Measurements from ENCODE around the gene INPP5A. TPM values are rescaled to one million over a fixed set of nuclear protein-coding genes. Genes with fewer than 3 reads are reported as not detected.

INPP5A gene
- total RNA-seq, 1 donor from 2014 or later: 105 TPM

GRCh38 chr10:132808383-132809231 is 271.0 kb downstream of the INPP5A start:
- no peaks in the 10 kb centered on the region for H3K4me1 ChIP-seq
- no peak for TF ChIP-seq CTCF (IDR thresholded peaks at IDR 0.05; ENCODE audit: borderline replicate concordance)
- no peak overlapping the region for H3K4me3 ChIP-seq
- no peaks in the 10 kb centered on the region for H3K36me3 ChIP-seq
- intact Hi-C loops (cut with micrococcal nuclease): no loop called here
- no peak overlapping the region for H3K27ac ChIP-seq (replicated peaks)
- H3K9me3 ChIP-seq (replicated peaks): no peaks in the 10 kb centered on the region
- peaks cover 76% of the 10 kb centered on the region for H3K27me3 ChIP-seq (ENCODE audit: low read depth)
- DNase-seq: peak; percentile 12

GRCh38 chr10:132809232-132810140 is 271.9 kb downstream of the INPP5A start:
- H3K27ac ChIP-seq (replicated peaks): no peak overlapping the region
- H3K36me3 ChIP-seq: no peaks in the 10 kb centered on the region
- DNase-seq: no peak
- peaks cover 82% of the 10 kb centered on the region for H3K27me3 ChIP-seq (ENCODE audit: low read depth)
- intact Hi-C loops (cut with micrococcal nuclease): no loop called here
- H3K4me1 ChIP-seq: no peaks in the 10 kb centered on the region
- no peak overlapping the region for H3K4me3 ChIP-seq
- no peaks in the 10 kb centered on the region for H3K9me3 ChIP-seq (replicated peaks)
- no peak for TF ChIP-seq CTCF (IDR thresholded peaks at IDR 0.05; ENCODE audit: borderline replicate concordance)

- H3K27ac ChIP-seq (replicated peaks): no peak overlapping the region
- intact Hi-C loops (cut with micrococcal nuclease): no loop called here
- H3K27me3 ChIP-seq (ENCODE audit: low read depth): peaks cover 90% of the 10 kb centered on the region
- H3K4me3 ChIP-seq: no peak overlapping the region
- no peaks in the 10 kb centered on the region for H3K9me3 ChIP-seq (replicated peaks)
- no peak for TF ChIP-seq CTCF (IDR thresholded peaks at IDR 0.05; ENCODE audit: borderline replicate concordance)
- DNase-seq: no peak
- no peaks in the 10 kb centered on the region for H3K36me3 ChIP-seq
- H3K4me1 ChIP-seq: no peaks in the 10 kb centered on the region
These were observed 272.7 kb downstream of the INPP5A start for GRCh38 chr10:132810141-132810806.

- intact Hi-C loops (cut with micrococcal nuclease): no loop called here
These were observed 273.5 kb downstream of the INPP5A start for GRCh38 chr10:132810807-132811700.

More at GRCh38 chr10:132810807-132811700, 273.5 kb downstream of the INPP5A start:
- peaks cover 93% of the 10 kb centered on the region for H3K27me3 ChIP-seq (ENCODE audit: low read depth)
- H3K4me1 ChIP-seq: no peaks in the 10 kb centered on the region
- H3K9me3 ChIP-seq (replicated peaks): no peaks in the 10 kb centered on the region
- no peaks in the 10 kb centered on the region for H3K36me3 ChIP-seq
- TF ChIP-seq CTCF (IDR thresholded peaks at IDR 0.05; ENCODE audit: borderline replicate concordance): no peak
- H3K4me3 ChIP-seq: no peak overlapping the region
- no peak overlapping the region for H3K27ac ChIP-seq (replicated peaks)
- peak; percentile 9 for DNase-seq

Measured in left ventricle myocardium inferior (tissue), 1 donor.